Endodermal cell (in vitro differentiated cells): ENCODE measurements around the gene ZBED6. TPM values are rescaled to one million over a fixed set of nuclear protein-coding genes. Genes with fewer than 3 reads are reported as not detected.

ENCODE experiments used
- DNase-seq: peaks from one replicate; pipeline ENCODE4 v3.0.0-alpha.2; 2017
- H3K27ac ChIP-seq: 2 replicates; pipeline ENCODE4 v1.5.1; 2013; ENCODE audit warnings: mild to moderate bottlenecking, low read depth, low read length, moderate library complexity
- H3K27me3 ChIP-seq: 2 replicates; pipeline ENCODE4 v1.6.1; 2013; ENCODE audit warnings: mild to moderate bottlenecking, low read length, moderate library complexity; ENCODE audit not compliant: insufficient read depth, control insufficient read depth, poor library complexity, severe bottlenecking
- H3K36me3 ChIP-seq: 2 replicates; pipeline ENCODE4 v1.7.0; 2013; ENCODE audit warnings: mild to moderate bottlenecking, low read length, moderate library complexity; ENCODE audit not compliant: control insufficient read depth, insufficient read depth
- H3K4me1 ChIP-seq: one replicate; pipeline ENCODE4 v1.7.0; 2013; ENCODE audit warnings: low read length; ENCODE audit not compliant: control insufficient read depth, insufficient read depth
- H3K4me3 ChIP-seq: 2 replicates; pipeline ENCODE4 v1.5.1; 2013; ENCODE audit warnings: mild to moderate bottlenecking, low read length, moderate library complexity
- H3K9ac ChIP-seq: 2 replicates; pipeline ENCODE4 v1.6.1; 2013; ENCODE audit warnings: mild to moderate bottlenecking, low read length, moderate library complexity; ENCODE audit not compliant: poor library complexity, severe bottlenecking; ENCODE audit errors: extremely low read depth
- H3K9me3 ChIP-seq: 2 replicates; pipeline ENCODE4 v1.6.1; 2013; ENCODE audit warnings: mild to moderate bottlenecking, low read length, moderate library complexity; ENCODE audit not compliant: control insufficient read depth
- H3K27ac Mint-ChIP-seq: 2 replicates; pipeline ENCODE4 v1.8.0; 2020; ENCODE audit warnings: mixed read lengths
- H3K27me3 Mint-ChIP-seq: 2 replicates; pipeline ENCODE4 v1.8.0; 2021; ENCODE audit warnings: mild to moderate bottlenecking, mixed read lengths; ENCODE audit not compliant: insufficient read depth
- H3K36me3 Mint-ChIP-seq: 2 replicates; pipeline ENCODE4 v1.8.0; 2020; ENCODE audit warnings: low read depth, mixed read lengths
- H3K4me1 Mint-ChIP-seq: 2 replicates; pipeline ENCODE4 v1.8.0; 2020; ENCODE audit warnings: mixed read lengths
- H3K4me3 Mint-ChIP-seq: 2 replicates; pipeline ENCODE4 v1.8.0; 2020; ENCODE audit warnings: mild to moderate bottlenecking, moderate library complexity, mixed read lengths
- H3K9me3 Mint-ChIP-seq: 2 replicates; pipeline ENCODE4 v1.8.0; 2020; ENCODE audit warnings: mild to moderate bottlenecking, mixed read lengths
- CTCF ChIP-seq: fragments of 200-600 bp; sonication (generic); conservative IDR thresholded peaks from 2 replicates; pipeline ENCODE4 v1.5.0; 2021; ENCODE audit warnings: antibody characterized with exemption, mild to moderate bottlenecking
- WGBS, 2 experiments: methylation state at CpG; one replicate each; pipeline versions ENCODE4 v1.1.5 to v1.1.7; 2013; ENCODE audit warnings: missing lambda C conversion rate in 2 of 2, mixed read lengths in 1 of 2; ENCODE audit not compliant: insufficient coverage in 1 of 2, insufficient read length in 1 of 2; 5-methylcytosine and 5-hydroxymethylcytosine counted together
- total RNA-seq, 2 donors: library from RNA; stranded (reverse); fragmentation: NEBNext Ultra II Directional in 1 of 2; extraction: Animal tissue kit (Norgen Biotek cat#: 25700) in 1 of 2; gene quantifications; 2 replicates in 1 of 2; 3 replicates in 1 of 2; pipeline ENCODE4 v1.2.1, GENCODE V29; 2021

Gene ZBED6
- total RNA-seq, 2 donors from 2014 or later, result 27.8 to 50.4 TPM

- no peak overlapping the region for H3K4me3 ChIP-seq
- DNase-seq, result no peak
- H3K9ac ChIP-seq, result no peak overlapping the region
- H3K36me3 ChIP-seq, result peaks cover 87% of the 10 kb centered on the region
- TF ChIP-seq CTCF, result no peak
- H3K4me3 Mint-ChIP-seq, result no peak overlapping the region
- H3K4me1 ChIP-seq, result no peaks in the 10 kb centered on the region
- H3K27me3 Mint-ChIP-seq, result no peaks in the 10 kb centered on the region
- H3K27ac ChIP-seq, result no peak overlapping the region
- no peaks in the 10 kb centered on the region for H3K4me1 Mint-ChIP-seq
- peaks cover 3% of the 10 kb centered on the region for H3K9me3 ChIP-seq
- WGBS, 2 experiments, result 85 to 100% methylated on average over 3 to 6 of the region's 6 CpGs
- H3K36me3 Mint-ChIP-seq, result peaks cover 67% of the 10 kb centered on the region
- no peaks in the 10 kb centered on the region for H3K9me3 Mint-ChIP-seq
- H3K27ac Mint-ChIP-seq, result peak overlapping the region; percentile 38
- no peaks in the 10 kb centered on the region for H3K27me3 ChIP-seq
These were observed 23.0 kb downstream of the ZBED6 start for GRCh38 chr1:203818399-203818798.

- Mint-ChIP-seq H3K9me3 (no peaks in the 10 kb centered on the region), H3K27ac (no peak overlapping the region), H3K4me3 (no peak overlapping the region), H3K36me3 (peaks cover 74% of the 10 kb centered on the region), H3K27me3 (no peaks in the 10 kb centered on the region), H3K4me1 (no peaks in the 10 kb centered on the region)
- H3K9me3 ChIP-seq, result no peaks in the 10 kb centered on the region
- TF ChIP-seq CTCF, result no peak
- no peaks in the 10 kb centered on the region for H3K27me3 ChIP-seq
- H3K27ac ChIP-seq, result no peak overlapping the region
- no peak overlapping the region for H3K9ac ChIP-seq
- no peak overlapping the region for H3K4me3 ChIP-seq
- DNase-seq, result no peak
- H3K4me1 ChIP-seq, result no peaks in the 10 kb centered on the region
- WGBS, 2 experiments, result 96 to 100% methylated on average over 1 of the region's 1 CpG
- peaks cover 84% of the 10 kb centered on the region for H3K36me3 ChIP-seq
These were observed 27.9 kb downstream of the ZBED6 start for GRCh38 chr1:203823306-203823705.

- no peaks in the 10 kb centered on the region for H3K9me3 ChIP-seq
- no peaks in the 10 kb centered on the region for H3K27me3 Mint-ChIP-seq
- H3K36me3 ChIP-seq, result peaks cover 89% of the 10 kb centered on the region
- no peaks in the 10 kb centered on the region for H3K4me1 Mint-ChIP-seq
- no peaks in the 10 kb centered on the region for H3K27me3 ChIP-seq
- H3K27ac Mint-ChIP-seq, result no peak overlapping the region
- H3K9ac ChIP-seq, result no peak overlapping the region
- TF ChIP-seq CTCF, result no peak
- H3K9me3 Mint-ChIP-seq, result no peaks in the 10 kb centered on the region
- no peak overlapping the region for H3K4me3 Mint-ChIP-seq
- WGBS, 2 experiments, result 95% methylated on average over 2 of the region's 2 CpGs; no CpG with 5 or more reads in 1 of the 2 experiments
- H3K27ac ChIP-seq, result no peak overlapping the region
- H3K4me3 ChIP-seq, result no peak overlapping the region
- DNase-seq, result no peak
- H3K36me3 Mint-ChIP-seq, result peaks cover 77% of the 10 kb centered on the region
- no peaks in the 10 kb centered on the region for H3K4me1 ChIP-seq
These were observed 30.8 kb downstream of the ZBED6 start for GRCh38 chr1:203826175-203826574.
